Omental fat pad (tissue), 4 donors: Measurements from ENCODE around the gene USP32. TPM values are rescaled to one million over a fixed set of nuclear protein-coding genes. Genes with fewer than 3 reads are reported as not detected.
A peak's percentile ranks its signal among the peaks of the same experiment; 100 is the strongest.
"Not testable (repeated sequence)": the region's sequence is repeated elsewhere in the genome, so short reads cannot be mapped to it uniquely, and the experiment has no call there.

ENCODE experiments used
- ATAC-seq: fragments of 150-250 bp; one replicate; pipeline ENCODE4 v1.9.1; 2016; ENCODE audit warnings: mild to moderate bottlenecking, moderate library complexity; ENCODE audit not compliant: low FRiP score
- DNase-seq: peaks from one replicate; pipeline ENCODE4 v3.0.0-alpha.2; 2019; ENCODE audit warnings: low spot score
- total RNA-seq, 4 donors: library from RNA; depleted of rRNA; stranded (reverse); fragments of >200 nt; gene quantifications; one replicate each; pipeline ENCODE4 v1.1.0, GENCODE V29; 2016
- TF ChIP-seq, protein P1 (sequence below), 3 donors: fragments of 450-650 bp; IDR thresholded peaks; one replicate each; pipeline ENCODE4 v1.5.1; 2016 to 2017; ENCODE audit warnings: antibody characterized with exemption in 3 of 3, mild to moderate bottlenecking in 3 of 3, moderate library complexity in 2 of 3

The USP32 gene
- total RNA-seq, 4 donors from 2014 or later: 53.3 to 91.6 (median 69.7) TPM

DNA sequence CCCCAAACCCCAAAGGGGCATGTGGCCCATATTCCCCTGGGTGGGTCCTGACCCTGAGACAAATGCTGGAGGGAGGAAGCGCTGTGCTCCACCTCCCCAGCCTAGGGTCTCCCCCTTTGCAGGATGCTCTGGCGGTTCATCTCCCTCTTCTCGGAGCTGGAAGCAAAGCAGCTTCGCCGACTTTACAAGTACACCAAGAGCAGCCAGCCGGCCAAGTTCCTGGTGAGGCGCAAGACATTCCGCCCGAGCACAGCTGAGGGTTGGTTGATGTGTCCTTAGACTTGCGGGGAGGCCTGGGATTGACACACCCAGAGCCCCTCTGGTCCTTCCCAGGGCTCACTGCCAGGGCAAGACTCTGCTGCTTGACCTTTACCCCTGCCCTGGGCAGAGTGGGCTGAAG, 34.7 kb upstream of the USP32 start:
- DNase-seq (no peak), ATAC-seq (no peak)
- TF ChIP-seq, protein P1, sequence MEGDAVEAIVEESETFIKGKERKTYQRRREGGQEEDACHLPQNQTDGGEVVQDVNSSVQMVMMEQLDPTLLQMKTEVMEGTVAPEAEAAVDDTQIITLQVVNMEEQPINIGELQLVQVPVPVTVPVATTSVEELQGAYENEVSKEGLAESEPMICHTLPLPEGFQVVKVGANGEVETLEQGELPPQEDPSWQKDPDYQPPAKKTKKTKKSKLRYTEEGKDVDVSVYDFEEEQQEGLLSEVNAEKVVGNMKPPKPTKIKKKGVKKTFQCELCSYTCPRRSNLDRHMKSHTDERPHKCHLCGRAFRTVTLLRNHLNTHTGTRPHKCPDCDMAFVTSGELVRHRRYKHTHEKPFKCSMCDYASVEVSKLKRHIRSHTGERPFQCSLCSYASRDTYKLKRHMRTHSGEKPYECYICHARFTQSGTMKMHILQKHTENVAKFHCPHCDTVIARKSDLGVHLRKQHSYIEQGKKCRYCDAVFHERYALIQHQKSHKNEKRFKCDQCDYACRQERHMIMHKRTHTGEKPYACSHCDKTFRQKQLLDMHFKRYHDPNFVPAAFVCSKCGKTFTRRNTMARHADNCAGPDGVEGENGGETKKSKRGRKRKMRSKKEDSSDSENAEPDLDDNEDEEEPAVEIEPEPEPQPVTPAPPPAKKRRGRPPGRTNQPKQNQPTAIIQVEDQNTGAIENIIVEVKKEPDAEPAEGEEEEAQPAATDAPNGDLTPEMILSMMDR (IDR thresholded peaks at IDR 0.05): no peak

DNA sequence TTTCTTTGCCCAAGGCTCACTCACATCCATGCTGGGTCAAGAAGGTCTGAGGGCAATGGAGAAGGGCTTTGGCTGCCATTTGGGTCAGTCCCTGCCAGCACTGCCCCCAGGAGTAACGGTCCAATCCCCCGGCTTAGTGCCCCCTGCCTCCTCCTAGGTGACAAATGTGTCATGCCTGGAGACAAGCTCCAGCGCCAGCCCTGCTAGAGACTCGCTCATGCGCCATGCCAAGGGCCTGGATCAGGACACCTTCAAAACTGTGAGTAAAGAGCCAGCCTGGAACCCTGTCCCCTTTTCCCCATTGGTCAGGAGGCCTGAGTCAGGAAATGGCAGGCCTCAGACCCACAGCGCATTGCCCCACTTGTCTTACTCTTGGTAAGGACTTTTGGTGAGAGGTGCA, 33.7 kb upstream of the USP32 start:
- no peak for DNase-seq
- ATAC-seq: no peak
- TF ChIP-seq, protein P1 (IDR thresholded peaks at IDR 0.05): no peak

DNA sequence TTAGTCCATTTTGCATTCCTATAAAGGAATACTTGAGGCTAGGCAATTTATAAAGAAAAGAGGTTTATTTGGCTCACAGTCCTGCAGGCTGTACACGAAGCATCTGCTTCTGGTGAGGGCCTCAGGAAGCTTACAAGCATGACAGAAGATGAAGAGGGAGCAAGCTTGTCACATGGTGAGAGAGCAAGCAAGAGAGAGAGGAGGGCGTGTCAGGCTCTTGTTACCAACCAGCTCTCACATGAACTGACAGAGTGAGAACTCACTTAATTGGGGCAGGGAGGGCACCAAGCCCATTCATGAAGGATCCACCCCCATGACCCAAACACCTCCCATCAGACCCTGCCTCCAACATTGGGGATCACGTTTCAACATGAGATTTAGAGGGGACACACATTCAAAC, 31.9 kb upstream of the USP32 start:
- DNase-seq (no peak), ATAC-seq (no peak)
- TF ChIP-seq, protein P1 (IDR thresholded peaks at IDR 0.05): no peak

DNA sequence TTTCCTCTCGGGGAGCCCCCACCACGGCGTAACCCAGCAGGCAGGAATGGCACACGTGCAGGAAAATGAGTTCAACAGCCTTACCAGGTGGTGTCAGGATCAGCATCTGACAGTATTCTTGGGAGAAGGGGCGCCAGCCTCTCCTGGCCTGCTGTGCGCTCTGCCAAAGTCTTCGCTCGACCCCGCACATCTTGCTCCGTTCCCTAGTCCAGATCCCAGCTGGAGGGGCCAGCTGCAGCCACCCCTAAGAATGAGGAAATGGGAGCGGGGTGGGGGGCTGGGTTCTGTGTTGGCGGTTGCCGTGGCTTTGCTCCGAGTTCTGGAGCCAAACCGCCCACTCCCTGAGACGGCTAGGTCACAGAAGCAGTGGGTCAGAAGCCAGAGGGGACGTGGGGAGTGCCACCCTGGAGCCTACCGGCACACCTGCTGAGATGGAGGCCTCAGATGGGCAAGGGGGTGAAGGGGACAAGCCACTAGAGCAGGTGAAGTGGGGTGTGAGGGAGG, 30.3 kb upstream of the USP32 start, which contains the start of gene CHCT1:
Gene CHCT1 (plus strand): TSS at position 328 of the 504 bp plus-strand sequence. CDS start 104 bp downstream, at position 432.
- TF ChIP-seq, protein P1 (IDR thresholded peaks at IDR 0.05): no peak
- DNase-seq (no peak), ATAC-seq (no peak)

DNA sequence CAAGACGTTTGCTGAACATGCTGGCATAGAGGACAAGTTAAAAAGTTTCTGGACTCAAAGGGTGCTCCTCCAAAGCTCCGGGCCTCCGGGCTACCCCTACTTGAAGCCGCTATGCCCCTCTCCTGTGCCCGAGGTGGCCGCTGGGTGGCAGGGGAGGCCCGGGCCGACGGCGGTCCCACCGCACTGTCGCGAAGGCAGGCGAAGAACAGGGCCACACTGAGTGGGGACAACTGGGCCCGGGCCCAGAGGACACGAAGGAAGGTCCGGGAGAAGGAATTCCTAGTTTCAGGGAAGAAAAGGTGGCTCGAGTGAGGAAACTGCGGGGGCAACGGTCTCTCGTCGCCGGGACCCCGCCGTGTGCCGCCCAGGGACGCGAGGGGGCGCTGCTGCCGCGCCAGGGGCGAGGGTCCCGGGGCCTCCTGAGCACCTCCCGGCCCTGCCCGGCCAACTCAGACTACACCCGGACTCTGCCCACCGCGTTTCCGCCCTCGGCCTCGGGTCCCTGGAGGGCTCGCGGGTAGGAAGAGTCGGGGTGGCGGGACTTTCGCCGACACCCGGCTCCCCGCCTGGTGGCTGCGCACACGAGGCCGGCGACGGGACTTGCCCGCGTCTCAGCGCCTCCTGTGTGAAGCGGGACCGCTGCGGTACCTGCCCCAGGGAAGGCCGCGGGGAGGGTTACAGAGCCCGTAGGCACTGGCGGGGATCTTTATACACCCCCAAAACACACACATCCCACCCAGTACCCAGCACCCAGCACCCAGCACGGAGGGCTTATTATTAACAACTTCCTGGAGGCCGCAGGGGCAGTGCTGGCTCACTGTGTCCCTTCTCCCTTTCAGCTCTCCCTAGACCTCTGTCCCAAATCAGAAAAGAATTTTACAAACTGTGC, 29.6 kb upstream of the USP32 start:
- TF ChIP-seq, protein P1 (IDR thresholded peaks at IDR 0.05): peak in 1 of 3 donors; percentile 91
- ATAC-seq (peak; percentile 92), DNase-seq (no peak)

DNA sequence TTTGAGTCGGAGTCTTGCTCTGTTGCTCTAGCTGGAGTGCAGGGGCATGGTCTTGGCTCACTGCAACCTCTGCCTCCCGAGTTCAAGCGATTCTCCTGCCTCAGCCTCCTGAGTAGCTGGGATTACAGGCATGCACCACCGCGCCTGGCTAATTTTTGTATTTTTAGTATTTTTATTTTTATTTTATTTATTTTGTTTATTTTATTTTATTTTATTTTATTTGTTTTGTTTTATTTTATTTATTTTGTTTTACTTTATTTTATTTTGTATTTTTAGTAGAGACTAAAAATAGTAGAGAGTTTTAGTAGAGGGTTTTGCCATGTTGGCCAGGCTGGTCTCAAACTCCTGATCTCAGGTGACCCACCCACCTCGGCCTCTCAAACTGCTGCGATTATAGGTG, 27.9 kb upstream of the USP32 start:
- not testable (repeated sequence) for DNase-seq, ATAC-seq

DNA sequence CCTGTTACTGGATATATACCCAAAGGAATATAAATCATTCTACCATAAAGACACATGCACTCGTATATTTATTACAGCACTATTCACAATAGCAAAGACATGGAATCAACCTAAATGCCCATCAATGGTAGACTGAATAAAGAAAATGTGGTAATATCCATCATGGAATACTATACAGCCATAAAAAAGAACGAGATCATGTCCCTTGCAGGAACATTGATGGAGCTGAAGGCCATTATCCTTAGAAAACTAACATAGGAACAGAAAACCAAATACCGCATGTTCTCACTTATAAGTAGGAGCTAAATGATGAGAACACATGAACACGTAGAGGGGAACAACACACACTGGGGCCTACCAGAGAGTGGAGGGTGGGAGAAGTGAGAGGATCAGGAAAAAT, 27.1 kb upstream of the USP32 start:
- not testable (repeated sequence) for ATAC-seq, DNase-seq

DNA sequence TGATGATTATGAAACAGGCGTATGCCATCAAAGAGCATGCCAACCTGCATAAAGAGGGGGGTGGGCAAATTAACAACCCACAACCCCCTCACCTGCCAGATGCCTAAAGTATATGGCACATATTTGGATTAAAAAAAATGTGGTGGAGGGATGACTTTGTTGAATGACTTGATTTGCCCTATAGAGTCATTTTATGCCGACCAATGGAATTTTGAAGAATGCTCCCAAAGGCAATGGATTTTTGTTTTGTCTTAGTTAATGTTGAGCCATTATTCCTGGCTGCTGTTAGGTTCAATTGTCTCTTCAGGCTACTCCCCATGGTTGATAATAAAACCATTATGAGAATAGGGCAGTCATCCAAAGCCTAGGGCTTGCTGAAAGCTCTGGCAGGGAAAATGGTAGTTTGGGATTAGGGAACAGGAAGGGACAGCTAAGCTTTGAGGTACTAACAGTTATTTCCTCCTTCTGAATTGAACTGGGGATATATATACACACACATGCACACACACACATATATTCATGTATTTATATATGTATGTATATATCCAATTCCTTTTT, 24.5 kb upstream of the USP32 start:
- ATAC-seq (no peak), DNase-seq (no peak)
- TF ChIP-seq, protein P1 (IDR thresholded peaks at IDR 0.05): no peak
